ENCODE data around the gene AK5.

DNA sequence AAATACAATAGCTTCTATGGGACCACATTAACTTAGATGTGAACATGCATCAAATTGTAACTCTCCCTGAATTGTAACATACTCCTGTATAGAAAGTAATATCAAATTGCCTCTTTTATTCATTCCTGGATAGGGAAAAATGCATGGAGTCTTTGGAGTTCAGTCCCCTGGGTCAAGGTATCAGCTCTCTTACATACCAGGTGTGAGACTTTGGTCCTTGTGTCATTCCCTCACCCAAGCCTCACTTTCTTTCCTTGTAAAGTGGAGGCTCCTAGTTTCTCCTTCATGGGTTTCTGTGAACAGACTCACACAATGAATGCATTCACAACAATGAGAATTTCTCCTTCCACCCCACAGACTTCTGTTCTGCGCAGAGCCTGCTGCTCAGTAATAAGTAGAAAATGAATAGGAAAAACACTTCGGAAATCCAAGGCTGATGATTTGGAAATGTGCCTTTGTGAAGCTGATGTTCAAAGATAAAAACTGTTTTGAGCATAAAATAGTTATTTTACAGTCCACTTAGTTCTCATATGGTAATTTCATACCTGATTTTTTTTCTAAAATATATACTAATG lies 185.3 kb downstream of the AK5 start:
- TF ChIP-seq, protein P1, sequence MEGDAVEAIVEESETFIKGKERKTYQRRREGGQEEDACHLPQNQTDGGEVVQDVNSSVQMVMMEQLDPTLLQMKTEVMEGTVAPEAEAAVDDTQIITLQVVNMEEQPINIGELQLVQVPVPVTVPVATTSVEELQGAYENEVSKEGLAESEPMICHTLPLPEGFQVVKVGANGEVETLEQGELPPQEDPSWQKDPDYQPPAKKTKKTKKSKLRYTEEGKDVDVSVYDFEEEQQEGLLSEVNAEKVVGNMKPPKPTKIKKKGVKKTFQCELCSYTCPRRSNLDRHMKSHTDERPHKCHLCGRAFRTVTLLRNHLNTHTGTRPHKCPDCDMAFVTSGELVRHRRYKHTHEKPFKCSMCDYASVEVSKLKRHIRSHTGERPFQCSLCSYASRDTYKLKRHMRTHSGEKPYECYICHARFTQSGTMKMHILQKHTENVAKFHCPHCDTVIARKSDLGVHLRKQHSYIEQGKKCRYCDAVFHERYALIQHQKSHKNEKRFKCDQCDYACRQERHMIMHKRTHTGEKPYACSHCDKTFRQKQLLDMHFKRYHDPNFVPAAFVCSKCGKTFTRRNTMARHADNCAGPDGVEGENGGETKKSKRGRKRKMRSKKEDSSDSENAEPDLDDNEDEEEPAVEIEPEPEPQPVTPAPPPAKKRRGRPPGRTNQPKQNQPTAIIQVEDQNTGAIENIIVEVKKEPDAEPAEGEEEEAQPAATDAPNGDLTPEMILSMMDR (IDR thresholded peaks at IDR 0.05; ENCODE audit: low read depth, low read length), result no peak
- no peak for TF ChIP-seq EZH2phosphoT487 (IDR thresholded peaks at IDR 0.05; ENCODE audit: low read depth)

Data from OCI-LY3 (cell line).